Measurements from ENCODE around the gene TNFAIP8L1. TPM values are rescaled to one million over a fixed set of nuclear protein-coding genes. Genes with fewer than 3 reads are reported as not detected.

Gene TNFAIP8L1
- total and polyA plus RNA-seq, 7 donors = 3.7 to 25.2 (median 18.9) TPM

DNA sequence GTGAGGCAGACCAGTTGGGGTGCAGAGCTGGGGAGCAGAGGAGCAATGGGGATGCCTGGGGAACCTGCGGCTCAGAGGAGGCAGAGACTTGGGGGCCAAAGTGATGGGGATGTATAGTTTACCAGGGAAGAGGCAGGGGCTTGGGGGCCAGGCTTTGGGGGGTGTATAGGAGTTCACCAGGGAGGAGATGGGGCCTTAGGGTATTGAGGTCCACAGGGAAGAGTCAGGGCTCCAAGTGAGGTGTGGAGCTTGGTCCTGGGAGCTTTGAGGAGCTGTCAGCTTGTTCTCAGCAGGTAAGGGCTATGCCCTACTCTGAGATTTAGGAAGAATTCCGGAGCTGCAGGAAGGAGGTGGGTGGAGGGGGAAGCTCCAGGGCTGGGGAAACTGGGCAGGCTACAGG is 10.8 kb downstream of the TNFAIP8L1 start:
- 82 to 84% methylated on average over 2 of the region's 2 CpGs for WGBS, 2 donors
- DNase-seq = no peak
- H3K27me3 ChIP-seq = no peaks in the 10 kb centered on the region
- H3K4me1 ChIP-seq = peaks cover 0 to 49% (median 41%) of the 10 kb centered on the region in 4 donors
- no peaks in the 10 kb centered on the region for H3K9me3 ChIP-seq
- peak overlapping the region in 3 of 4 donors; percentile 95 to 97 (median 95) for H3K27ac ChIP-seq
- H3K4me3 ChIP-seq = no peak overlapping the region
- intact Hi-C loops (cut with DNase I) = no loop called here
- peaks cover 0 to 31% (median 9%) of the 10 kb centered on the region in 4 donors for H3K36me3 ChIP-seq
- TF ChIP-seq POLR2A (IDR thresholded peaks at IDR 0.05) = no peak
- no peak for TF ChIP-seq POLR2AphosphoS5 (IDR thresholded peaks at IDR 0.05)
- TF ChIP-seq, protein P1, sequence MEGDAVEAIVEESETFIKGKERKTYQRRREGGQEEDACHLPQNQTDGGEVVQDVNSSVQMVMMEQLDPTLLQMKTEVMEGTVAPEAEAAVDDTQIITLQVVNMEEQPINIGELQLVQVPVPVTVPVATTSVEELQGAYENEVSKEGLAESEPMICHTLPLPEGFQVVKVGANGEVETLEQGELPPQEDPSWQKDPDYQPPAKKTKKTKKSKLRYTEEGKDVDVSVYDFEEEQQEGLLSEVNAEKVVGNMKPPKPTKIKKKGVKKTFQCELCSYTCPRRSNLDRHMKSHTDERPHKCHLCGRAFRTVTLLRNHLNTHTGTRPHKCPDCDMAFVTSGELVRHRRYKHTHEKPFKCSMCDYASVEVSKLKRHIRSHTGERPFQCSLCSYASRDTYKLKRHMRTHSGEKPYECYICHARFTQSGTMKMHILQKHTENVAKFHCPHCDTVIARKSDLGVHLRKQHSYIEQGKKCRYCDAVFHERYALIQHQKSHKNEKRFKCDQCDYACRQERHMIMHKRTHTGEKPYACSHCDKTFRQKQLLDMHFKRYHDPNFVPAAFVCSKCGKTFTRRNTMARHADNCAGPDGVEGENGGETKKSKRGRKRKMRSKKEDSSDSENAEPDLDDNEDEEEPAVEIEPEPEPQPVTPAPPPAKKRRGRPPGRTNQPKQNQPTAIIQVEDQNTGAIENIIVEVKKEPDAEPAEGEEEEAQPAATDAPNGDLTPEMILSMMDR (IDR thresholded peaks at IDR 0.05) = no peak
- no peak for TF ChIP-seq EP300 (IDR thresholded peaks at IDR 0.05)

DNA sequence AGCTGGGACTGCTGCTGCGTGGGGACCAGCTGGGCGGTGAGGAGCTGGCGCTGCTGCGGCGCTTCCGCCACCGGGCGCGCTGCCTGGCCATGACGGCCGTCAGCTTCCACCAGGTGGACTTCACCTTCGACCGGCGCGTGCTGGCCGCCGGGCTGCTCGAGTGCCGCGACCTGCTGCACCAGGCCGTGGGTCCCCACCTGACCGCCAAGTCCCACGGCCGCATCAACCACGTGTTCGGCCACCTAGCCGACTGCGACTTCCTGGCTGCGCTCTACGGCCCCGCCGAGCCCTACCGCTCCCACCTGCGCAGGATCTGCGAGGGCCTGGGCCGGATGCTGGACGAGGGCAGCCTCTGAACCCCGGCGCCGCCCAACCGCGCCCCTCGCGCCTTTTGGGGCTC is 12.8 kb downstream of the TNFAIP8L1 start:
- peaks cover 0 to 43% (median 13%) of the 10 kb centered on the region in 4 donors for H3K36me3 ChIP-seq
- WGBS, 2 donors = 95 to 96% methylated on average over 44 of the region's 44 CpGs
- no peaks in the 10 kb centered on the region for H3K9me3 ChIP-seq
- peaks cover 0 to 36% (median 30%) of the 10 kb centered on the region in 4 donors for H3K4me1 ChIP-seq
- intact Hi-C loops (cut with DNase I) = no loop called here
- peak overlapping the region in 2 of 4 donors; percentile 25 to 97 for H3K27ac ChIP-seq
- no peak overlapping the region for H3K4me3 ChIP-seq
- TF ChIP-seq, protein P1 (IDR thresholded peaks at IDR 0.05) = no peak
- TF ChIP-seq POLR2AphosphoS5 (IDR thresholded peaks at IDR 0.05) = no peak
- no peak for DNase-seq
- no peaks in the 10 kb centered on the region for H3K27me3 ChIP-seq

DNA sequence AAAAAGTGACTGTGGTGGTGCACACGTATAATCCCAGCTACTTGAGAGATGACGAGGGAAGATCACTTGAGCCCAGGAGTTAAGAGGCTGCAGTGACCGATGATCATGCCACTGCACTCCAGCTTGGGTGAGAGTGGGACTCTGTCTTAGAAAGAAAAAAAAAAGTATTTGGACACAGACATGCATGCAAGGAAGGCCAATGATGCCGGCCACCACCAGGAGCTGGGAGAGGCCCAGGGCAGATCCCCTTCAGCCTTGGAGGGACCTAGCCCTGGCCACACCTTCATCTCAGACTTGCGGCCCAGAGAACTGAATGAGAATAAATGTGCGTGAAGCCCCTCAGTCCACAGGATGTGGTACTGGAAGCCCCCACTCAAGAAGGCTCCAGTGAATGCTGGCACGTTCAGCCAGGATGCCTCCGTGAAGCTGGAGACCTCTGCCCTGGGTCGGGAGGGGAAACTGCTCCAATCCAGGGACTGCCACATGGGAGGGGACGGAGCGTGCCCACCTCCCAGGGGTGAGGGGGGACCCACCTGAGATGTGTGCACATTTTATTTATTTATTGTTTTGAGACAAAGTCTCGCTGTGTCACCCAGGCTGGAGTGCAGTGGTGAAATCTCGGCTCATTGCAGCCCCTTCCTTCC is 14.6 kb downstream of the TNFAIP8L1 start:
- intact Hi-C loops (cut with DNase I) = no loop called here
- TF ChIP-seq POLR2A (IDR thresholded peaks at IDR 0.05) (no peak), EP300 (IDR thresholded peaks at IDR 0.05) (no peak), POLR2AphosphoS5 (IDR thresholded peaks at IDR 0.05) (no peak)
- TF ChIP-seq, protein P1 (IDR thresholded peaks at IDR 0.05) = no peak
- DNase-seq = no peak
- peaks cover 14 to 62% (median 29%) of the 10 kb centered on the region in 4 donors for H3K36me3 ChIP-seq
- H3K4me3 ChIP-seq = no peak overlapping the region
- peaks cover 0 to 17% (median 13%) of the 10 kb centered on the region in 4 donors for H3K4me1 ChIP-seq
- H3K9me3 ChIP-seq = peaks cover 0 to 4% (median 2%) of the 10 kb centered on the region in 4 donors
- H3K27me3 ChIP-seq = no peaks in the 10 kb centered on the region
- H3K27ac ChIP-seq = peak overlapping the region in 3 of 4 donors; percentile 14 to 55 (median 44)
- 87 to 89% methylated on average over 13 of the region's 13 CpGs for WGBS, 2 donors

DNA sequence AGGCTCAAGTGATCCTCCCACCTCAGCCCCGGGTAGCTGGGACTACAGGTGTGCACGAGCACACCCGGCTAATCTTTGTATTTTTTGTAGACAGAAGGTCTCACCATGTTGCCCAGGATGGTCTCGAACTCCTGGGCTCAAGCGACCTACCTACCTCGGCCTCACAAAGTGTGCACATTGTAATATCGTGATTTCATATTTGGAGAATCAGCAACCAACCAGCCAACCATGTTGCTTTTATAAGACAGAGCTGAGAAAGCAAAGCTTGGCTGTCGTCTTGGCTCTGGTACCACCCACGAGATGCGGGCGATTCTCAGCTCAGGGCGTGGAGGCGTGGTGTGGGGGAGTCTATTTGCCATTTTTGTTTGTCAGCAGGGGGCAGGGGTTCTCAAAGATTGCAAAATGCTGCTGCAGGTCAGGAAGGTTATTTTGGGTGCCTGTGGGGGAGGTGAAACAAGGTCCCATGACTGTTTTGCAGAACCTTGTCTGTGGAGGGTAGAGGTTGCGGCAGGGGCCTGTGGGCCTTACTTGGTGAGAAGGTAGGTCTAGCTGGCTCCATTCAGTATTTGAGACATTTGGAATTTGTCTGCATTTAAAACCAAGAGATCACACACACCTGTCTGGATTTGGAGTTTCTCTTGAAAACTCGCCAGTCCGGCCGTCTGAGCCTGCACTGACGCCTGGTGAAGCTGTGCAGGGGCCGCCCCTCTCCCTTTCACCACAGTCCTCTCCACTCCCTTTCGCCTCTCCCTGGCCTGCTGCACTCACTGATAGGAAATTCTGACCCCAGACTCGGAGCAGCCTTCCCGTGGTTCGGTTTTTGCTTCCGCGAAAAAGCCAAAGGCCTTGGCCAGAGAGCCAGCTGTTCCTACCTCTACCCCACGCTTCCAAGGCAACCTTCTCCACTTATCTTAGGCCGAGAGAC is 15.4 kb downstream of the TNFAIP8L1 start:
- Histone ChIP-seq H3K27ac (peak overlapping the region in 3 of 4 donors; percentile 14 to 55 (median 44)), H3K36me3 (peaks cover 20 to 70% (median 36%) of the 10 kb centered on the region in 4 donors), H3K4me1 (peaks cover 0 to 9% (median 7%) of the 10 kb centered on the region in 4 donors), H3K27me3 (no peaks in the 10 kb centered on the region), H3K4me3 (no peak overlapping the region), H3K9me3 (peaks cover 0 to 4% (median 2%) of the 10 kb centered on the region in 4 donors)
- TF ChIP-seq, protein P1 (IDR thresholded peaks at IDR 0.05) = no peak
- TF ChIP-seq POLR2A (IDR thresholded peaks at IDR 0.05) (no peak), EP300 (IDR thresholded peaks at IDR 0.05) (no peak), POLR2AphosphoS5 (IDR thresholded peaks at IDR 0.05) (no peak)
- 90% methylated on average over 27 of the region's 27 CpGs for WGBS, 2 donors
- intact Hi-C loops (cut with DNase I) = no loop called here
- DNase-seq = no peak
